Hepatocyte (in vitro differentiated cells): ENCODE data around the gene OBSCN. TPM values are rescaled to one million over a fixed set of nuclear protein-coding genes. Genes with fewer than 3 reads are reported as not detected.

ENCODE experiments used
- DNase-seq: peaks from one replicate; pipeline ENCODE4 v3.0.0-alpha.2; 2016; ENCODE audit warnings: low spot score
- H2AFZ ChIP-seq: fragments of 200-600 bp; sonication (generic); 2 replicates; pipeline ENCODE4 v1.6.0; 2016; ENCODE audit warnings: antibody characterized with exemption, mild to moderate bottlenecking
- H3K27ac ChIP-seq: fragments of 200-600 bp; sonication (generic); 2 replicates; pipeline ENCODE4 v1.5.1; 2016; ENCODE audit warnings: mild to moderate bottlenecking
- H3K27me3 ChIP-seq: fragments of 200-600 bp; sonication (generic); 2 replicates; pipeline ENCODE4 v1.6.1; 2016
- H3K36me3 ChIP-seq: fragments of 200-600 bp; sonication (generic); replicated peaks from 2 replicates; pipeline ENCODE4 v1.5.1; 2016; ENCODE audit warnings: low read depth; ENCODE audit not compliant: insufficient read depth
- H3K4me1 ChIP-seq: fragments of 200-600 bp; sonication (generic); 2 replicates; pipeline ENCODE4 v1.5.1; 2016; ENCODE audit warnings: mild to moderate bottlenecking, moderate library complexity; ENCODE audit not compliant: insufficient read depth
- H3K4me2 ChIP-seq: fragments of 200-600 bp; sonication (generic); 2 replicates; pipeline ENCODE4 v1.6.0; 2016
- H3K4me3 ChIP-seq: fragments of 200-600 bp; sonication (generic); 2 replicates; pipeline ENCODE4 v1.5.1; 2016; ENCODE audit warnings: mild to moderate bottlenecking
- H3K79me2 ChIP-seq: fragments of 200-600 bp; sonication (generic); 2 replicates; pipeline ENCODE4 v1.6.0; 2017; ENCODE audit warnings: mild to moderate bottlenecking
- H3K9me2 ChIP-seq: fragments of 200-600 bp; sonication (generic); replicated peaks from 2 replicates; pipeline ENCODE4 v1.6.0; 2017; ENCODE audit warnings: mild to moderate bottlenecking; ENCODE audit not compliant: insufficient read depth
- H3K9me3 ChIP-seq: fragments of 200-600 bp; sonication (generic); 2 replicates; pipeline ENCODE4 v1.5.1; 2016; ENCODE audit warnings: low read depth, mild to moderate bottlenecking
- H4K20me1 ChIP-seq: fragments of 200-600 bp; sonication (generic); 2 replicates; pipeline ENCODE4 v1.6.0; 2016; ENCODE audit warnings: mild to moderate bottlenecking; ENCODE audit not compliant: insufficient read depth, poor library complexity, severe bottlenecking
- EZH2 ChIP-seq: fragments of 200-600 bp; sonication (generic); IDR thresholded peaks from 2 replicates; pipeline ENCODE4 v1.6.1; 2016; ENCODE audit warnings: antibody characterized with exemption, mild to moderate bottlenecking, borderline replicate concordance
- EZH2phosphoT487 ChIP-seq: fragments of 200-600 bp; sonication (generic); IDR thresholded peaks from one replicate; pipeline ENCODE4 v1.6.1; 2018; ENCODE audit warnings: antibody characterized with exemption, mild to moderate bottlenecking, low read depth, moderate library complexity; ENCODE audit not compliant: unreplicated experiment, severe bottlenecking
- WGBS: methylation state at CpG from one replicate; pipeline ENCODE4 v1.1.6; 2016; ENCODE audit warnings: low lambda C conversion rate; ENCODE audit errors: missing lambda C conversion rate; 5-methylcytosine and 5-hydroxymethylcytosine counted together
- polyA plus RNA-seq: library from polyadenylated mRNA; unstranded; fragments of >200 nt; fragmentation: Nextera tagmentation; extraction: Ambion mirVana; gene quantifications from 2 replicates; pipeline ENCODE4 v1.2.1, GENCODE V29; 2016
- total RNA-seq: library from RNA; depleted of rRNA; stranded (reverse); fragments of >200 nt; gene quantifications from 2 replicates; pipeline ENCODE4 v1.2.3, GENCODE V29; 2014
- TF ChIP-seq, protein P1 (sequence below): fragments of 200-600 bp; sonication (generic); IDR thresholded peaks from 2 replicates; pipeline ENCODE4 v1.5.1; 2016; ENCODE audit warnings: antibody characterized with exemption, mild to moderate bottlenecking; ENCODE audit not compliant: poor library complexity

OBSCN gene
- total and polyA plus RNA-seq, 2 experiments from 2014 or later, result 15.0 to 22.4 TPM

DNA sequence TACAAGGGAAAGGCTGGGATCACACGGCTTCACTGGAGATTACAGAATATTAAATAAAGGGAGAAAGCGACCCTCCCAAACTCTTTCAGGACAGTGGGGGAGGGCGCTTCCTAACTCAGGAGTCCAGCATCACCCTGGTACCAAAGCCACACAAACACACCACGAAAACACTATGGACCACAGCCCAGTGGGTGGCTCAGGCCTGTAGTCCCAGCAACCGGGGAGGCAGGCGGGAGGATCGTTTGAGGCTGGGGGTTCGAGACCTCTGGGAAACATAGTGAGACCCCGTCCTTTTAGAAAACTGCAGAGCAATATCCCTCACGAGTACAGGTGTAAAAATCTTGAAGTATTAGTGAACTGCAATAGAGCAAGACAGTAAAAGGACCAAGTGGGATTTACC, 182.8 kb downstream of the OBSCN start:
- Histone ChIP-seq H2AFZ (no peak overlapping the region), H3K27me3 (no peaks in the 10 kb centered on the region), H3K9me2 (no peaks in the 10 kb centered on the region), H3K36me3 (no peaks in the 10 kb centered on the region), H3K4me2 (no peak overlapping the region), H3K4me1 (no peaks in the 10 kb centered on the region), H3K9me3 (no peaks in the 10 kb centered on the region), H4K20me1 (no peaks in the 10 kb centered on the region), H3K79me2 (no peaks in the 10 kb centered on the region), H3K27ac (no peak overlapping the region), H3K4me3 (no peak overlapping the region)
- no peak for TF ChIP-seq EZH2
- TF ChIP-seq, protein P1, sequence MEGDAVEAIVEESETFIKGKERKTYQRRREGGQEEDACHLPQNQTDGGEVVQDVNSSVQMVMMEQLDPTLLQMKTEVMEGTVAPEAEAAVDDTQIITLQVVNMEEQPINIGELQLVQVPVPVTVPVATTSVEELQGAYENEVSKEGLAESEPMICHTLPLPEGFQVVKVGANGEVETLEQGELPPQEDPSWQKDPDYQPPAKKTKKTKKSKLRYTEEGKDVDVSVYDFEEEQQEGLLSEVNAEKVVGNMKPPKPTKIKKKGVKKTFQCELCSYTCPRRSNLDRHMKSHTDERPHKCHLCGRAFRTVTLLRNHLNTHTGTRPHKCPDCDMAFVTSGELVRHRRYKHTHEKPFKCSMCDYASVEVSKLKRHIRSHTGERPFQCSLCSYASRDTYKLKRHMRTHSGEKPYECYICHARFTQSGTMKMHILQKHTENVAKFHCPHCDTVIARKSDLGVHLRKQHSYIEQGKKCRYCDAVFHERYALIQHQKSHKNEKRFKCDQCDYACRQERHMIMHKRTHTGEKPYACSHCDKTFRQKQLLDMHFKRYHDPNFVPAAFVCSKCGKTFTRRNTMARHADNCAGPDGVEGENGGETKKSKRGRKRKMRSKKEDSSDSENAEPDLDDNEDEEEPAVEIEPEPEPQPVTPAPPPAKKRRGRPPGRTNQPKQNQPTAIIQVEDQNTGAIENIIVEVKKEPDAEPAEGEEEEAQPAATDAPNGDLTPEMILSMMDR, result no peak
- no peak for TF ChIP-seq EZH2phosphoT487
- DNase-seq, result no peak
- WGBS, result 87% methylated on average over 10 of the region's 10 CpGs

DNA sequence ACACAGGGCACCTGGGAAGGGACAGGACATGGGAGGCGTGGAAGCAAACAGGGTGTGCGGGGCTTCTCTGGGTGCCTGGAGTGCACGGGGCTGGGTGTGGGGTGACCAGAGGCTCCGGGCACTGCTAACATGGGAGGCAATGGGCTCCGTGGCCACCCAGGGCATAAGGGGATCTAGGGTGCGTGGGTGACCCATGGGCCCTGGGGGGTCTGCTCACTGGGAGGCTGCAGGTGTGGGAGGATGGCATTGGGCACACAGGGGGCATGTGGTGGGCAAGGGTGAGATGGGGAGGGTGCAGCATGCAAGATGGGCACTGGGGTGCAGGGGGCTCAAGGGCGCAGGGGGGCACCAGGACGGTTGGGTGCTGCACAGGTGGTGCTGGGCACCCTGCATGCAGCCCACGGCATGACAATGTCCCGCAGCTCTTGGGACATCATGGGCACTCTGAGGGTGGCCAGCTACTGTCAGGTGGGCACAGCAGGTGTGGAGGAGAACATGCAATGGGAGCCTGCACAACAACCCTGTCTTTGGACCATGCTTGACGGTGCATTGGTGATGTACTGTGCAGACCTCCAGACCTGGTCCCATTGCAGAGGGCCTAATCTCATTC, 183.7 kb downstream of the OBSCN start:
- WGBS, result 94% methylated on average over 10 of the region's 11 CpGs
- no peaks in the 10 kb centered on the region for H3K4me1 ChIP-seq
- no peak overlapping the region for H3K4me2 ChIP-seq

DNA sequence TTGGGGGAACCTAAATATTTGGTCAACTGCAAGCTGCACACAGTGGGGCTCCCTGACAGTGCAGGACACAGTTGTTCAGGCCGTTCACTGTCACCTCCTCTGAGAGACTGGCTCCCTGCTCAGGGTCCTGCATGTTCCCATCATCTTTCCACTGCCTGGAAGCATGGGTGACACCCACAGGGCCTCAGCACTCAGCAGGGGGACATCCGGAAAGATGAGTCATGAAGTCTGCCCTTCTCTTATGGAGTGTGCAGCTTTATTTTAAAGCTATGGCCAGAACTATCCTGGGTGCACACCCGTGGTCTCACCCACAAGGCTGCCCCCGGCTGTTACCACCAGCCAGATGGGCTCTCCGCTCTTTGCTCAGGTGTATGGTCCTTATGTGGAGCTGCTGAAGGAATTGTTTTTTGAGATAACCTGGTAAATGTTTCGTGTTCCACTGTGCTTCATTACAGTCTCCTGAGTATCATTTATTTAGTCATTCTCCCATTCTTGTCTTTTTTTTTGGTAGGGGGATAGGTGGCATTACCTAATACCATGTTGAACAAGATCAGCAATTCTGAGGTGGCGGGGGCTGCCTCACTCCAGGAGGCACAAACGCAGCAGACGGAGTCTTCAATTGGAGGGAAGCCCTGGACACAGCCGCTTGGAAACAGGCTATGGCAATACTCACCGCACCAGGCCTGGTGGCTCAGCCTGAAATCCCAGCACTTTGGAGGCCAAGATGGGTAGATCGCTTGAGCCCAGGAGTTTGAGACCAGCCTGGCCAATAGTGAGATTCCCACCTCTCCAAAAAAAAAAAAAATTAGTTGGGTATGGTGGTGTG, 184.5 kb downstream of the OBSCN start:
- no peak overlapping the region for H2AFZ ChIP-seq
- WGBS, result 86% methylated on average over 12 of the region's 12 CpGs
- H3K27me3 ChIP-seq, result no peaks in the 10 kb centered on the region
- H3K79me2 ChIP-seq, result no peaks in the 10 kb centered on the region
- H3K9me3 ChIP-seq, result no peaks in the 10 kb centered on the region
- no peak overlapping the region for H3K27ac ChIP-seq
- H3K9me2 ChIP-seq, result no peaks in the 10 kb centered on the region
- no peak overlapping the region for H3K4me3 ChIP-seq
- TF ChIP-seq EZH2 (no peak), EZH2phosphoT487 (no peak)
- TF ChIP-seq, protein P1, result no peak
- H3K4me1 ChIP-seq, result no peaks in the 10 kb centered on the region
- DNase-seq, result no peak
- no peaks in the 10 kb centered on the region for H3K36me3 ChIP-seq
- H3K4me2 ChIP-seq, result no peak overlapping the region
- no peaks in the 10 kb centered on the region for H4K20me1 ChIP-seq

More for the DNA sequence above, 183.7 kb downstream of the OBSCN start:
- Histone ChIP-seq H2AFZ (no peak overlapping the region), H3K36me3 (no peaks in the 10 kb centered on the region), H3K4me3 (no peak overlapping the region), H3K27ac (no peak overlapping the region), H4K20me1 (no peaks in the 10 kb centered on the region), H3K79me2 (no peaks in the 10 kb centered on the region), H3K9me3 (no peaks in the 10 kb centered on the region), H3K27me3 (no peaks in the 10 kb centered on the region), H3K9me2 (no peaks in the 10 kb centered on the region)
- TF ChIP-seq, protein P1, result no peak
- TF ChIP-seq EZH2phosphoT487, result no peak
- no peak for TF ChIP-seq EZH2
- DNase-seq, result no peak
